ENCODE results near the gene GABRA5. TPM values are rescaled to one million over a fixed set of nuclear protein-coding genes. Genes with fewer than 3 reads are reported as not detected.

Gene GABRA5
- total and polyA plus RNA-seq, 2 experiments from 2014 or later: 11.5 to 25.9 TPM

GRCh38 chr15:26844901-26845300, 22.0 kb upstream of the GABRA5 start:
- no peak overlapping the region for H3K27ac ChIP-seq (ENCODE audit: low read depth)
- H3K9me3 Mint-ChIP-seq: peaks cover 8% of the 10 kb centered on the region; the same call in 2 of the 3 replicates
- peaks cover 6% of the 10 kb centered on the region; the same call in 2 of the 3 replicates for H3K36me3 Mint-ChIP-seq (ENCODE audit: low read depth)
- no peaks in the 10 kb centered on the region for H3K36me3 ChIP-seq (ENCODE audit: insufficient read depth)
- H3K4me2 ChIP-seq: no peak overlapping the region
- H3K27me3 ChIP-seq (ENCODE audit: insufficient read depth): no peaks in the 10 kb centered on the region
- 0 out of 2 replicates have a peak, but pooled peaks cover 4% of the 10 kb centered on the region for H3F3A ChIP-seq (replicated peaks; ENCODE audit: low read depth)
- peaks cover 8% of the 10 kb centered on the region for H3K27me3 Mint-ChIP-seq (ENCODE audit: insufficient read depth, low read depth, poor library complexity)
- no peaks in the 10 kb centered on the region for H4K20me1 ChIP-seq (replicated peaks; ENCODE audit: insufficient read depth)
- no peak overlapping the region for H2AFZ ChIP-seq
- TF ChIP-seq CREB1 (CRISPR knock-in tag; IDR thresholded peaks at IDR 0.05; ENCODE audit: low read depth) (no peak), NANOG (IDR thresholded peaks at IDR 0.05; ENCODE audit: borderline replicate concordance) (no peak), ZNF462 (CRISPR knock-in tag; IDR thresholded peaks at IDR 0.05) (no peak), ETS1 (IDR thresholded peaks at IDR 0.05) (no peak)
- no peaks in the 10 kb centered on the region for H3K79me2 ChIP-seq (replicated peaks; ENCODE audit: insufficient read depth)
- no peak for DNase-seq (ENCODE audit: low spot score)
- H3K4me1 ChIP-seq (ENCODE audit: insufficient read depth): peaks cover 42% of the 10 kb centered on the region
- no peak overlapping the region for H3K4me3 ChIP-seq
- H3K9me2 ChIP-seq (ENCODE audit: insufficient read depth): peaks cover 14% of the 10 kb centered on the region
- H3K4me3 Mint-ChIP-seq: no peak overlapping the region
- H3K27ac Mint-ChIP-seq: no peak overlapping the region
- no peak for ATAC-seq
- H3K4me1 Mint-ChIP-seq: peaks cover 32% of the 10 kb centered on the region

GRCh38 chr15:26848498-26848897, 18.4 kb upstream of the GABRA5 start:
- Mint-ChIP-seq H3K27ac (no peak overlapping the region), H3K36me3 (ENCODE audit: low read depth) (peaks cover 6% of the 10 kb centered on the region; the same call in 2 of the 3 replicates), H3K4me3 (no peak overlapping the region), H3K9me3 (peaks cover 8% of the 10 kb centered on the region; the same call in 2 of the 3 replicates), H3K4me1 (peaks cover 12% of the 10 kb centered on the region), H3K27me3 (ENCODE audit: insufficient read depth, low read depth, poor library complexity) (peaks cover 6% of the 10 kb centered on the region)
- Histone ChIP-seq H3K4me3 (no peak overlapping the region), H3K79me2 (replicated peaks; ENCODE audit: insufficient read depth) (no peaks in the 10 kb centered on the region), H2AFZ (no peak overlapping the region), H4K20me1 (replicated peaks; ENCODE audit: insufficient read depth) (no peaks in the 10 kb centered on the region), H3K9me2 (ENCODE audit: insufficient read depth) (peaks cover 14% of the 10 kb centered on the region), H3K27me3 (ENCODE audit: insufficient read depth) (no peaks in the 10 kb centered on the region), H3F3A (replicated peaks; ENCODE audit: low read depth) (0 out of 2 replicates have a peak, but pooled peaks cover 4% of the 10 kb centered on the region), H3K36me3 (ENCODE audit: insufficient read depth) (no peaks in the 10 kb centered on the region), H3K4me2 (no peak overlapping the region), H3K4me1 (ENCODE audit: insufficient read depth) (peaks cover 21% of the 10 kb centered on the region), H3K27ac (ENCODE audit: low read depth) (no peak overlapping the region)
- no peak for DNase-seq (ENCODE audit: low spot score)
- no peak for ATAC-seq
- TF ChIP-seq EZH2 (IDR thresholded peaks at IDR 0.05; ENCODE audit: low read depth, unreplicated experiment): no peak
- TF ChIP-seq CREB1 (CRISPR knock-in tag; IDR thresholded peaks at IDR 0.05; ENCODE audit: low read depth): no peak
- TF ChIP-seq NANOG (IDR thresholded peaks at IDR 0.05; ENCODE audit: borderline replicate concordance): no peak
- no peak for TF ChIP-seq CTCF (conservative IDR thresholded peaks at IDR 0.05; ENCODE audit: low read depth in 2 of 2)
- no peak for TF ChIP-seq ZNF331 (CRISPR knock-in tag; IDR thresholded peaks at IDR 0.05; ENCODE audit: low read depth)

Measured in GM23338 (cell line).